Measurements from ENCODE around the gene ACAA1.

Gene ACAA1

GRCh38 chr3:38152609-38153008, 15.7 kb upstream of the ACAA1 start:
- no peak for DNase-seq (ENCODE audit: low spot score)
- no peak for TF ChIP-seq CTCF (IDR thresholded peaks at IDR 0.05; ENCODE audit: extremely low read depth, missing control alignments)

GRCh38 chr3:38151667-38152265, 14.8 kb upstream of the ACAA1 start:
- TF ChIP-seq CTCF (IDR thresholded peaks at IDR 0.05; ENCODE audit: extremely low read depth, missing control alignments), result no peak
- no peak for DNase-seq (ENCODE audit: low spot score)

GRCh38 chr3:38150780-38151528, 14.0 kb upstream of the ACAA1 start:
- no peak for DNase-seq (ENCODE audit: low spot score)
- TF ChIP-seq CTCF (IDR thresholded peaks at IDR 0.05; ENCODE audit: extremely low read depth, missing control alignments), result no peak

- DNase-seq (ENCODE audit: low spot score), result no peak
- TF ChIP-seq CTCF (IDR thresholded peaks at IDR 0.05; ENCODE audit: extremely low read depth, missing control alignments), result no peak
Observed at GRCh38 chr3:38149708-38150107, 12.8 kb upstream of the ACAA1 start.

GRCh38 chr3:38148311-38148882, 11.5 kb upstream of the ACAA1 start:
- TF ChIP-seq CTCF (IDR thresholded peaks at IDR 0.05; ENCODE audit: extremely low read depth, missing control alignments), result no peak
- DNase-seq (ENCODE audit: low spot score), result no peak

GRCh38 chr3:38147421-38147820, 10.5 kb upstream of the ACAA1 start:
- no peak for DNase-seq (ENCODE audit: low spot score)
- no peak for TF ChIP-seq CTCF (IDR thresholded peaks at IDR 0.05; ENCODE audit: extremely low read depth, missing control alignments)

- TF ChIP-seq CTCF (IDR thresholded peaks at IDR 0.05; ENCODE audit: extremely low read depth, missing control alignments), result no peak
Observed at GRCh38 chr3:38146504-38146903, 9.6 kb upstream of the ACAA1 start.

More at GRCh38 chr3:38146504-38146903, 9.6 kb upstream of the ACAA1 start:
- DNase-seq (ENCODE audit: low spot score), result no peak

Data from GM20000 (cell line).